CD4-positive, alpha-beta T cell treated with Interferon gamma for 1 hour (primary cell): ENCODE results near the gene UPF3B.
A peak's percentile ranks its signal among the peaks of the same experiment; 100 is the strongest.
"Not testable (repeated sequence)": the region's sequence is repeated elsewhere in the genome, so short reads cannot be mapped to it uniquely, and the experiment has no call there.

Experiments
- DNase-seq: peaks from one replicate; pipeline ENCODE4 v3.0.0-alpha.2; 2020

Gene UPF3B

GRCh38 chrX:119824221-119824620 is 28.5 kb downstream of the UPF3B start:
- DNase-seq = not testable (repeated sequence)

DNA sequence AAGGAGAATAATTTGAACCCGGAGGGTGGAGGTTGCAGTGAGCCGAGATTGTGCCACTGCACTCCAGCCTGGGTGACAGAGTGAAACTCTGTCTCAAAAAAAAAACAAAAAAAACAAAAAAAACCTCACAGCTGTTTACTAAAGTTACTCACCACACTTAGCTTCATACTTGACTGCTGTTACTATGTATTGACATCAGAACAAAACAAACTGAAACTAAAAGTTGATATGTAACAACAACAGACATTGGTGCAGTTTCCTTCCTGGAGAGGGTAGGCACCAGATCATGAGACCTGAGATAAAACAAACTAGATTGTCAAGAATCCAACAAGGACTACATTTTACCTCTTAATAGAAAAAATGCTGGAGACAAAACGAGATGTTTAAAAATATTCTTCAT is 31.1 kb downstream of the UPF3B start:
- DNase-seq = peak; percentile 3

DNA sequence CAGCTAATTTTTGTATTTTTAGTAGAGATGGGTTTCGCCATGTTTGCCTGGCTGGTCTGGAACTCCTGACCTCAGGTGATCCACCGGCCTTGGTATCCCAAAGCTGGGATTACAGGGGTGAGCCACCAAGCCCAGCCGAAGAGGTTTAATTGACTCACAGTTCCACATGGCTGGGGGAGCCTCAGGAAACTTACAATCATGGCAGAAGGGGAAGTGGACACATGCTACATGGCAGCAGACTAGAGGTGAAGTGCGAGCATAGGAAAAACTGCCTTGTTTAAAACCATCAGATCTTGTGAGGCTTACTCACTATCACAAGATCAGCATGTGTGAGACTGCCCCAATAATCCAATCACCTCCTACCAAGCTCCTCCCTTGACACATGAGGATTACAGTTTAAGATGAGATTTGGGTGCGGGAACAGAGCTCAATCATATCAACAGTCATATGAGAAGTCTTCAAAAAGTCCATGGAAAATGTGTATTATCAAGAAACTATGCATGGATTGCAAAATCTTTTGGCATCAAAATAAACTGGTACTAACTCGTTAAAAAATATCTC is 35.6 kb downstream of the UPF3B start:
- no peak for DNase-seq

DNA sequence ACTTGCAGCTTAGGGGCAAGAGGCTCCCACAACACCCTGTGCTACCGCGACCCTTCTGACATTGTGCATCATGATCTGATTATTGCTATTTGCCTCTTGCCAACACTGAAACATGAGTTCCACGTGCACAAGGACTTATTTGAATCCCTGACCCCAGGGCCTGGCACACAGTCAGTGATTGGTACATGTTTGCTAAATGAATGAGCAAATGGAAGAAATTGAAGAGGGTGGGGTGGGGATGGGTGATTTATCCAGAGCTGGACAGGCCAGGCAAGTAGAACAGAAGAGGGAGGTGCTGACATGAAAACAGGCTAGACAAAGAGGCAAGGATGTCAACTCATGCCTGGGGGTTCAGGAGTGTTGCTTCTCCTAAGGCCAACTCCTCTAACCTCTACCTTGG is 36.5 kb downstream of the UPF3B start:
- no peak for DNase-seq

DNA sequence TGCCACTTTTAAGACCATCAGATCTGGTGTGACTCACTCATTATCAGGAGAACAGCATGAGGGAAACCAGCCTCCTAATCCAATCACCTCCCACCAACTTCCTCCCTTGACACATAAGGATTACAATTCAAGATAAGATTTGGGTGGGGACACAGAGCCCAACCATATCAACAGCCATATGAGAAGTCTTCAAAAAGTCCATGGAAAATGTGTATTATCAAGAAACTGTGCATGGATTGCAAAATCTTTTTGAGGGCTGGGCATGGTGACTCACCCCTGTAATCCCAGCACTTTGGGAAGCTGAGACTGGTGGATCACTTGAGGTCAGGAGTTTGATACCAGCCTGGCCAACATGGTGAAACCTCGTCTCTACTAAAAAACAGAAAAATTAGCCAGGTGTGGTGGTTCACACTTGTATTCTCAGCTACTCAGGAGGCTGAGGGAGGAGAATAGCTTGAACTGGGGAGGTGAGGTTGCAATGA is 43.5 kb downstream of the UPF3B start:
- DNase-seq = no peak

DNA sequence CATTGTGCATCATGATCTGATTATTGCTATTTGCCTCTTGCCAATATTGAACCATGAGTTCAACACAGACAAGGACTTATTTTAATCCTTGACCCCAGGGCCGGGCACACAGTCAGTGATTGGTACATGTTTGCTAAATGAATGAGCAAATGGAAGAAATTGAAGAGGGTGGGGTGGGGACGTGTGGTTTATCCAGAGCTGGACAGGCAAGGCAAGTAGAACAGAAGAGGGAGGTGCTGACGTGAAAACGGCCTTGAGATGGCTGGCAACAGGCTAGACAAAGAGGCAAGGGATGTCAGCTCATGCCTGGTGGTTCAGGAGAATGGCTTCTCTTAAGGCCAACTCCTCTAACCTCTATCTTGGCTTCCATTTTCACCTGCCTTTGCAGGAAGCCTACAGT is 44.3 kb downstream of the UPF3B start:
- not testable (repeated sequence) for DNase-seq

DNA sequence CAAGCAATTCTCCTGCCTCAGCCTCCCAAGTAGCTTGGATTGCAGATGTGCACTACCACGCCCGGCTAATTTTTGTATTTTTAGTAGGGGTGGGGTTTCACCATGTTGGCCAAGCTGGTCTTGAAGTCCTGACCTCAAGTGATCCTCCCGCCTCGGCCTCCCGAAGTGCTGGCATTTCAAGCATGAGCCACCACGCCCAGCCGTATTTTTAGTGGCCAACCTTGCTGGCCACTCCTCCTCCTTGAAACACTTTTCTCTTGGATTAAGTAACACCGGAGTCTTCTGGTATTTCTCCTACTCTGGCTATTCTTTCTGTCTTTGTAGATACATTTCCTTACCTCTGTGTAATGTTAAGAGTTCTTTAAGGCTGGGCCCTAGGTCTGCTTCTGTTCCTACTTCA is 50.2 kb downstream of the UPF3B start:
- no peak for DNase-seq

DNA sequence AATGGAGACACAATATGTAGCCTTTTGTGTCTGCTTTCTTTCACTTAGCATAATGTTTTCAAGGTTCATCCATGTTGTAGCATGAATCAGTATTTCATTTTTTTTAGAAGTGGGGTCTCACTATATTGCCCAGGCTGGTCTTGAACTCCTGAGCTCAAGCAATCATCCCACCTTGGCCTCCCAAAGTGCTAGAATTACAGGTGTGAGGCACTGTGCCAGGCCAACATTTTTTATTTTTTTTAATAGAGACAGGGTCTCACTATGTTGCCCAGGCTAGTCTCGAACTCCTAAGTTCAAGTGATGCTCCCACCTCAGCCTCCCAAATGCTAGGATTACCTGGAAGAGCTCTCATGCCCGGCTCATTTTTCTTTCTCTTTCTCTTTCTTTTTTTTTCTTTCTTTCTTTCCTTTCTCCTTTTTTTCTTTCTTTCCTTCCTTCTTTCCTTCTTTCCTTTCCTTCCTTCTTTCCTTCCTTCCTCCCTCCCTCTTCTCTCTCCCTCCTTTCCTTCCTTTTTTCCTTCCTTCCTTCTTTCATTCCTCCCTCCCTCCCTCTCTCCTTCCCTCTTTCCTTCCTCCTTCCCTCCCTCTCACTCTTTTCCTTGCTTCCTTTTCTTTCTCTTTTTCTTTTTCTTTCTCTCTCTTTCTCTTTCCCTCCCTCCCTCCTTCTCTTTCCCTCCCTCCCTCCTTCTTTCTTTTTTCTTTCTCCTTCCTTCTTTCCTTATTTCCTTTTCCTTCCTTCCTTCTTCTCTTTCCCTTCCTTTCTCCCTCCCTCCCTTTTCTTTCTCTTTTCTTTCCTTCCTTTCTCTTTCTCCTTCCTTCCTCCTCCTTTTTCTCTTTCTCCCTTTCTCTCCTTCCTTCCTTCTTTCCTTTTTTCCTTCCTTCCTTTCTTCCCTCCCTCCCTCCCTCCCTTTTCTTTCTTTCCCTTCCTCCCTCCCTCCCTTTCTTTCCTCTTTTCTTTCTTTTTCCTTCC is 51.2 kb downstream of the UPF3B start:
- DNase-seq = no peak

DNA sequence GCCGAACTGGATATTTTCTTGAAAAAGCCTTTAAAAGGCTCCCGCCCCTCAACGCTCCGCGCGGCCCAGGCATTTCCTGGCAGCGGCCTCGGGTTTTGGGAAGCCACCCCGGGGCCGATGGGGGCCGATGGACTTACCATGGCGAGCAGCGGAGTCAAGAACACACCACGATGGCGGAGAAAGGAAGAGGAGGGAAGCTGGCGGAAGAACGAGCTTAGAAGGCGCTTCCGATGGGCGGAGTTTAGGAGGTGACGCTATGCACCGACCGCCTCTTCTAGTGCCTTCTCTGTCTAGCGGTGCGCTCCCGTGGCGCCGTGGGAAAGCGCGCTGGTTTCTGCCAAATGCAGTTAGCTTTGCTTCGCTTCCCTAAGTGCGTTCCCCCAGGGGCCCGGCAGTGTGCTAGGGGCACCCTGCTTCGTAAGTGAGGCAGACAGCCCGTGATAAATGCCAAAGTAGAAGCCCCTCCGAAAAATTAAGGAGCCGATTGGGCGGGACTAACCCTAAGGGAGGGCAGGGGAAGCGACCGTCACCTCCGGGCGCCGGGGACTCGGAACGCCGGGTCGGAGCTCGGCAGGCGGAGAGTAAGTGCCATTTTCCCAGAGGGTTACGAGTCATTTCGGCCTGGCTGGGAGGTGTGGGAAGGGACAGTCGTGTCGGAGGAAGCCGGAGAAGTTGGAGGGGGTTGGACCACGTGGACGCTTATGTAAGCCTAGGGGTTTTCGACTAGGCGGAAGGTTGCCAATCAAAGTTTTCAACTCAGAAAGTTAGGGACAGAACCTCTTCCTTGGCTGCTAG is 61.1 kb downstream of the UPF3B start, which contains the start of gene RPL39:
RPL39 (minus strand) TSS at position 194 of the 795 bp plus-strand sequence; CDS start at position 140, 54 bp downstream.
- peak; percentile 88 for DNase-seq

GRCh38 chrX:119790977-119791436 is 61.8 kb downstream of the UPF3B start:
- DNase-seq = peak; percentile 34

DNA sequence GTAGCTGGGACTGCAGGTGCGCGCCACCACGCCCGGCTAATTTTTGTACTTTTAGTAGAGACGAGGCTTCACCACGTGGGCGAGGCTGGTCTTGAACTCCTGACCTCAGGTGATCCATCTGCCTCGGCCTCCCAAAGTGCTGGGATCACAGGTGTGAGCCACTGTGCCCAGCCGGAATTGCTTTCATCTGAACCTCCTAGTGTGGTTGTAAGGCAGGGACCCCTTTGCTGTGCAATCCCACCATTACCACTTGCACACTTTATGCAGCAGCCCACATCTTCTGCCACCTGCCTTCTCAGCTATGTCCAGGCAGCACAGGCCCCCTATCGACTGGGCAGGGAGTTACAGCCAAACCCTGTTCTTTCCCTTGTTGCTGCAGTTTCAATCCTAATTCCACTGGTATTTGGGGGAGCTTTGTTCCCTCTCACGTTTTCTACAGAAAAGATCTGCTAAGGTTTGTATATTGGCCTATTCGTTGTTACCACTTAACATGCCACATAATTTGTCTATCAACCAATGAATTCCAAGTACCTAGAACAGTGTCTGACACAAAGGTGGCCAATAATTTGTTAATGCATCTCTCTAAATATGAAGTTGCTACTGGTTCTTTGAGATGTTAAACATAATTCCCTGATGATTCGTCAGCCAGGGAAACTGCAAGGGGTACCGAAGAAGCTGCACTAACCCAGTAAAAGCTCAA is 67.9 kb downstream of the UPF3B start:
- peak; percentile 41 for DNase-seq
